Testis (tissue), 3 donors: ENCODE measurements around the gene IRF2. TPM values are rescaled to one million over a fixed set of nuclear protein-coding genes. Genes with fewer than 3 reads are reported as not detected.
"Not testable (repeated sequence)": the region's sequence is repeated elsewhere in the genome, so short reads cannot be mapped to it uniquely, and the experiment has no call there.

ENCODE experiments used
- DNase-seq: peaks from one replicate; pipeline ENCODE4 v3.0.0-alpha.2; 2019
- H3K27ac ChIP-seq, 2 donors: fragments of 200-600 bp; sonication (generic); one replicate each; pipeline ENCODE4 v1.5.1; 2019
- H3K27me3 ChIP-seq: fragments of 200-600 bp; sonication (generic); one replicate; pipeline ENCODE4 v1.5.1; 2019
- H3K36me3 ChIP-seq: fragments of 200-600 bp; sonication (generic); one replicate; pipeline ENCODE4 v1.5.1; 2017; ENCODE audit warnings: low read depth; ENCODE audit errors: missing control alignments
- H3K4me1 ChIP-seq: fragments of 200-600 bp; sonication (generic); one replicate; pipeline ENCODE4 v1.5.1; 2019
- H3K4me3 ChIP-seq, 2 donors: fragments of 200-600 bp; sonication (generic); one replicate each; pipeline ENCODE4 v1.5.1; 2017 to 2019
- H3K9me3 ChIP-seq: fragments of 200-600 bp; sonication (generic); one replicate; pipeline ENCODE4 v1.5.1; 2017
- CTCF ChIP-seq, 3 experiments: fragments of 450-650 bp in 2 of 3; fragments of 200-600 bp in 1 of 3; sonication (generic) in 1 of 3; IDR thresholded peaks; one replicate each; pipeline ENCODE4 v1.5.1; 2016 to 2019; ENCODE audit warnings: antibody characterized with exemption in 3 of 3, mild to moderate bottlenecking in 2 of 3, moderate library complexity in 1 of 3
- POLR2A ChIP-seq: fragments of 450-650 bp; IDR thresholded peaks from one replicate; pipeline ENCODE4 v1.6.1; 2017; ENCODE audit warnings: antibody characterized with exemption, mild to moderate bottlenecking, moderate library complexity
- WGBS, 2 donors: methylation state at CpG; one replicate each; pipeline ENCODE4 v1.1.5; 2018; 5-methylcytosine and 5-hydroxymethylcytosine counted together
- intact Hi-C: fragments of 100-400 bp; cut with DNase I; formaldehyde crosslinking; loops from one replicate; pipeline ENCODE4 v1.15.1; 2023; ENCODE audit warnings: low total_unique reads
- polyA plus RNA-seq: library from polyadenylated mRNA; stranded (reverse); fragments of 350-450 nt; fragmentation: Illumina TruSeq; extraction: RNeasy Lipid Tissue Mini Kit (QIAGEN cat#74804); gene quantifications from one replicate; pipeline ENCODE4 v1.2.3, GENCODE V29; 2014; ENCODE audit warnings: low read depth, low replicate concordance; ENCODE audit not compliant: insufficient read depth
- total RNA-seq, 2 donors: library from RNA; depleted of rRNA; stranded (reverse); fragments of >200 nt; gene quantifications; one replicate each; pipeline ENCODE4 v1.2.3, GENCODE V29; 2016

IRF2 gene
- total and polyA plus RNA-seq, 3 donors from 2014 or later: 13.0 to 22.3 (median 16.1) TPM

- TF ChIP-seq POLR2A (no peak), CTCF (IDR thresholded peaks at IDR 0.05) (no peak)
- Histone ChIP-seq H3K36me3 (no peaks in the 10 kb centered on the region), H3K27me3 (no peaks in the 10 kb centered on the region), H3K27ac (peak overlapping the region in 1 of 2 donors; percentile 56), H3K4me1 (peaks cover 22% of the 10 kb centered on the region), H3K4me3 (peak overlapping the region in 1 of 2 donors; percentile 9), H3K9me3 (no peaks in the 10 kb centered on the region)
- peak; percentile 47 for DNase-seq
- 23 to 50% methylated on average over 8 of the region's 8 CpGs for WGBS, 2 donors
- intact Hi-C loops: no loop called here
These were observed 90.8 kb downstream of the IRF2 start for GRCh38 chr4:184383497-184384055.

GRCh38 chr4:184382189-184382846 is 92.0 kb downstream of the IRF2 start:
- Histone ChIP-seq H3K4me1 (peaks cover 22% of the 10 kb centered on the region), H3K27me3 (no peaks in the 10 kb centered on the region), H3K27ac (no peak overlapping the region), H3K36me3 (no peaks in the 10 kb centered on the region), H3K9me3 (no peaks in the 10 kb centered on the region), H3K4me3 (no peak overlapping the region)
- DNase-seq: no peak
- intact Hi-C loops: no loop called here
- WGBS, 2 donors: 72 to 74% methylated on average over 12 of the region's 12 CpGs
- TF ChIP-seq POLR2A (no peak), CTCF (IDR thresholded peaks at IDR 0.05) (no peak)

- Histone ChIP-seq H3K27me3 (no peaks in the 10 kb centered on the region), H3K4me3 (no peak overlapping the region), H3K27ac (no peak overlapping the region), H3K9me3 (no peaks in the 10 kb centered on the region), H3K36me3 (no peaks in the 10 kb centered on the region), H3K4me1 (peaks cover 17% of the 10 kb centered on the region)
- no peak for DNase-seq
- no peak for TF ChIP-seq POLR2A
- no peak for TF ChIP-seq CTCF (IDR thresholded peaks at IDR 0.05)
- intact Hi-C loops: no loop called here
- 78 to 83% methylated on average over 4 of the region's 4 CpGs for WGBS, 2 donors
These were observed 93.6 kb downstream of the IRF2 start for GRCh38 chr4:184380707-184381106.

- H3K4me3 ChIP-seq, H3K27me3 ChIP-seq, H3K9me3 ChIP-seq, DNase-seq, H3K27ac ChIP-seq, intact Hi-C loops, H3K36me3 ChIP-seq: not testable (repeated sequence)
- H3K4me1 ChIP-seq: peaks cover 17% of the 10 kb centered on the region
- 97 to 98% methylated on average over 5 of the region's 5 CpGs for whole genome bisulfite sequencing, 2 donors
These were observed 94.1 kb downstream of the IRF2 start for GRCh38 chr4:184380214-184380613.

- no peaks in the 10 kb centered on the region for H3K4me1 ChIP-seq
- H3K36me3 ChIP-seq: no peaks in the 10 kb centered on the region
- H3K9me3 ChIP-seq: no peaks in the 10 kb centered on the region
- no peaks in the 10 kb centered on the region for H3K27me3 ChIP-seq
- DNase-seq: no peak
- H3K4me3 ChIP-seq: no peak overlapping the region
- no peak overlapping the region for H3K27ac ChIP-seq
- 94 to 95% methylated on average over 1 of the region's 1 CpG for WGBS, 2 donors
- no peak for TF ChIP-seq CTCF (IDR thresholded peaks at IDR 0.05)
- TF ChIP-seq POLR2A: no peak
- intact Hi-C loops: no loop called here
These were observed 97.4 kb downstream of the IRF2 start for GRCh38 chr4:184376923-184377322.
